GM10266 (cell line): ENCODE measurements around the gene L3MBTL4.
A peak's percentile ranks its signal among the peaks of the same experiment; 100 is the strongest.

Experiments used
- DNase-seq: peaks from one replicate; pipeline ENCODE4 v3.0.0; 2012; ENCODE audit errors: extremely low spot score
- TF ChIP-seq, protein P1 (sequence below): IDR thresholded peaks from 2 replicates; pipeline ENCODE4 v1.5.1; 2012; ENCODE audit warnings: mild to moderate bottlenecking, low read depth; ENCODE audit not compliant: control insufficient read depth, insufficient read depth; ENCODE audit errors: missing control alignments

Gene L3MBTL4

DNA sequence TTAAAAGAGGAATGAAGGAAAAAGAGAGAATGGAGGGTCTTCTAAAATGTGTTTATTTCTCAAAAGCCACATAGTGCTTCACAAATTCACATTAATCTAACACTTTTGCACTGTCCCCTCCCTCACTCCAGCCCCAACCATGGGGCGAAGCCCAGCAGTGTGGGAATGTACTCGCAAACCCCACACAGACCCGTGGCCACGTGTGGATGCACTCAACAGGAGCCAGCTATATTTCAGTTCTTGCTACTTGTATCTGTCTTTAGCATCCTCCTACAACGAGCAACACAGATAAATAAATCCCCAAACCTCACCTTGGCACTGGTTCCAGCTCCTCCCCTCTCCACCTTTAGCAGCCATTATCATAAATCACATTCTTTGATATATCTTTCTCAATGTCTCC, 427.5 kb downstream of the L3MBTL4 start:
- no peak for DNase-seq

GRCh38 chr18:5986257-5986931, 428.3 kb downstream of the L3MBTL4 start:
- TF ChIP-seq, protein P1, sequence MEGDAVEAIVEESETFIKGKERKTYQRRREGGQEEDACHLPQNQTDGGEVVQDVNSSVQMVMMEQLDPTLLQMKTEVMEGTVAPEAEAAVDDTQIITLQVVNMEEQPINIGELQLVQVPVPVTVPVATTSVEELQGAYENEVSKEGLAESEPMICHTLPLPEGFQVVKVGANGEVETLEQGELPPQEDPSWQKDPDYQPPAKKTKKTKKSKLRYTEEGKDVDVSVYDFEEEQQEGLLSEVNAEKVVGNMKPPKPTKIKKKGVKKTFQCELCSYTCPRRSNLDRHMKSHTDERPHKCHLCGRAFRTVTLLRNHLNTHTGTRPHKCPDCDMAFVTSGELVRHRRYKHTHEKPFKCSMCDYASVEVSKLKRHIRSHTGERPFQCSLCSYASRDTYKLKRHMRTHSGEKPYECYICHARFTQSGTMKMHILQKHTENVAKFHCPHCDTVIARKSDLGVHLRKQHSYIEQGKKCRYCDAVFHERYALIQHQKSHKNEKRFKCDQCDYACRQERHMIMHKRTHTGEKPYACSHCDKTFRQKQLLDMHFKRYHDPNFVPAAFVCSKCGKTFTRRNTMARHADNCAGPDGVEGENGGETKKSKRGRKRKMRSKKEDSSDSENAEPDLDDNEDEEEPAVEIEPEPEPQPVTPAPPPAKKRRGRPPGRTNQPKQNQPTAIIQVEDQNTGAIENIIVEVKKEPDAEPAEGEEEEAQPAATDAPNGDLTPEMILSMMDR: no peak

More for the DNA sequence above, 427.5 kb downstream of the L3MBTL4 start:
- TF ChIP-seq, protein P1: no peak

GRCh38 chr18:5984245-5984644, 430.5 kb downstream of the L3MBTL4 start:
- TF ChIP-seq, protein P1: no peak
- no peak for DNase-seq

More at GRCh38 chr18:5986257-5986931, 428.3 kb downstream of the L3MBTL4 start:
- no peak for DNase-seq

- no peak for DNase-seq
- TF ChIP-seq, protein P1: no peak
Observed at GRCh38 chr18:5983488-5983887, 431.2 kb downstream of the L3MBTL4 start.

DNA sequence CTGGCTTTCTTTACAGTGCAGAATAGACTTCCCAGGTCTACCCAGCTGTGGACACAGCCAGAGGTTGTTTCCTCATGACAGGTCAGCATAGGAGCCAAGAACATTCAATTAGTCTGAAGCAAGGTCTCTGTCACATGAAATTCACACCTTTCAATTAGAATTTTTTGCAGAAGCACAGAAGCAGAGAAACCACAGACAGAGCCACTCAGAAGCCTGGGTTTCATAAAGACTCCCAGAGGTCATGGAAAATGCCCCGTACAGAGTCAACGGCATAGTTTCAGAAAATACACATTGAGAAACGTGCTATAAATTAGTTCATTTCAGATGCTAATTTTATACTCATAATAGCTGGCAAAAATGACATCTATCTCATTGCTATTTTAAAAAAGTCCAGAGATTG, 432.4 kb downstream of the L3MBTL4 start:
- TF ChIP-seq, protein P1: no peak
- no peak for DNase-seq

DNA sequence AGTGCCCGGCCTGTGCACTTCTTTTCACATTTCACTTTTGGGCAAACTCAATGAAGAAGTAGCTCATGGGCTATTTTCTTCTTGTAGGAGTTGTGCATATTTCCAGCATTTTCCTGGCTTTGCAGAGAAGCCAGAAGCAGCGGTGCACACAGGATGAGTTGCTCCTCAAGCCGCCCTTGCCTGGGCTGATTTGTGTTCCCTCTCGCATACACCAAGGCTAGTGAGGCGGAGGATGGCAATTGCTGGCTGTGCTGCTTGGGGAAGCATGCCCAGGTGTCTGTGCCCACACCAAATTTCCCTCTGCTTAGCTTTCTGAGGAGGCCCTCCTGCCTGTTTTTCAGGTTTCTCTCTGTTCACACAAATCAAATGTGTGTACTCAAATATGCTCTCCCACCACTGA, 434.0 kb downstream of the L3MBTL4 start:
- no peak for DNase-seq
- TF ChIP-seq, protein P1: no peak

DNA sequence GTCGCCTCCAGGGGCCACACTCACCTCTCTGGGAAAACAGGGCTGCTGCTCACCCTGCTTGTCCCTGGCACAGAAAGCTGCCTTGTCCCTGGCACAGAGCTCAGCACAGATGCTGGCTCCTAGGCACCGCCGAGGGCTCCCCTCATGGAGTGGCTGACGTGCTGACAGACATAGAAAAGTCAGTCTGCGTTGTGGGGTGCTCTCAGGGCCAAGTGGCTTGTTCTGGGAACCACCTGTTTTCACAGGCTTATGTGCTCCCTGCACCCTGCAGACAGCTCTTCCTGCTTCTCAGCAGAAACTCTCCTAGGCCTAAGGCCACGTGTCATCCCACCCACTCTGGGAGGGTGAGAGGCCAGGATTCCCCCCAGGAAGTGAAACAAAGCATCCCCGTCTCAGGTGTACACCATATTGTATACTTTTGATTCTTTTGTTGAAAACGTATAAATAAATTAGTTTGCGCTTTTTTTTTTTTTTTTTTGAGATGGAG, 434.7 kb downstream of the L3MBTL4 start:
- DNase-seq: peak; percentile 49
- TF ChIP-seq, protein P1: no peak
